Keratinocyte (primary cell): ENCODE measurements around the gene PAPOLB. TPM values are rescaled to one million over a fixed set of nuclear protein-coding genes. Genes with fewer than 3 reads are reported as not detected.

Experiments
- DNase-seq: peaks from one replicate; pipeline ENCODE4 v3.0.0-alpha.2; 2011; ENCODE audit warnings: low read depth, missing footprints, low spot score
- FAIRE-seq: peaks from 2 replicates; lab custom pipeline; 2011; peaks lifted over from hg19 to GRCh38; lab: Jason Lieb, UNC
- H2AFZ ChIP-seq: 2 replicates; pipeline ENCODE4 v1.6.0; 2012; ENCODE audit warnings: low read length, control low read depth, inconsistent platforms; ENCODE audit not compliant: control insufficient read depth
- H3K27ac ChIP-seq: 2 replicates; pipeline ENCODE4 v1.5.1; 2011; ENCODE audit warnings: low read length; ENCODE audit not compliant: control insufficient read depth, insufficient read depth
- H3K27me3 ChIP-seq: 3 replicates; pipeline ENCODE4 v1.6.0; 2011; ENCODE audit warnings: low read length; ENCODE audit not compliant: control insufficient read depth, insufficient read depth; ENCODE audit errors: extremely low read depth
- H3K36me3 ChIP-seq, 2 experiments: 2 replicates in 1 of 2; 3 replicates in 1 of 2; pipeline ENCODE4 v1.5.1; 2011; ENCODE audit warnings: low read length in 2 of 2, mild to moderate bottlenecking in 1 of 2; ENCODE audit not compliant: control insufficient read depth in 2 of 2, insufficient read depth in 2 of 2; ENCODE audit errors: extremely low read depth in 1 of 2
- H3K4me1 ChIP-seq: 3 replicates; pipeline ENCODE4 v1.5.1; 2011; ENCODE audit warnings: low read length; ENCODE audit not compliant: control insufficient read depth, insufficient read depth; ENCODE audit errors: extremely low read depth
- H3K4me2 ChIP-seq: 3 replicates; pipeline ENCODE4 v1.6.0; 2011; ENCODE audit warnings: low read depth, low read length; ENCODE audit not compliant: control insufficient read depth, insufficient read depth; ENCODE audit errors: extremely low read depth
- H3K4me3 ChIP-seq, 3 experiments: fragments of 200-600 bp in 1 of 3; sonication (generic) in 1 of 3; 2 replicates in 2 of 3; 3 replicates in 1 of 3; pipeline ENCODE4 v1.5.1; 2011 to 2016; ENCODE audit warnings: low read length in 3 of 3, mild to moderate bottlenecking in 3 of 3, control low read depth in 2 of 3, inconsistent platforms in 1 of 3, low read depth in 1 of 3, mixed read lengths in 1 of 3, mixed run types in 1 of 3, moderate library complexity in 1 of 3; ENCODE audit not compliant: control insufficient read depth in 2 of 3, insufficient read depth in 2 of 3; ENCODE audit errors: extremely low read depth in 1 of 3
- H3K79me2 ChIP-seq: 2 replicates; pipeline ENCODE4 v1.6.0; 2012; ENCODE audit warnings: low read length; ENCODE audit not compliant: control insufficient read depth, insufficient read depth
- H3K9ac ChIP-seq: 3 replicates; pipeline ENCODE4 v1.6.0; 2011; ENCODE audit warnings: low read length; ENCODE audit not compliant: control insufficient read depth, insufficient read depth; ENCODE audit errors: extremely low read depth
- H3K9me1 ChIP-seq: 3 replicates; pipeline ENCODE4 v1.6.0; 2011; ENCODE audit warnings: low read length; ENCODE audit not compliant: control insufficient read depth, insufficient read depth; ENCODE audit errors: extremely low read depth
- H3K9me3 ChIP-seq: 2 replicates; pipeline ENCODE4 v1.5.1; 2012; ENCODE audit warnings: low read depth, low read length; ENCODE audit not compliant: control insufficient read depth
- H4K20me1 ChIP-seq: 3 replicates; pipeline ENCODE4 v1.6.0; 2011; ENCODE audit warnings: low read length; ENCODE audit not compliant: control insufficient read depth, insufficient read depth; ENCODE audit errors: extremely low read depth
- EZH2 ChIP-seq: IDR thresholded peaks from one replicate; pipeline ENCODE4 v1.6.1; 2012; ENCODE audit warnings: inconsistent platforms, mild to moderate bottlenecking, low read length, moderate library complexity
- dilution Hi-C: fragments of 300-500 bp; cut with MboI; formaldehyde crosslinking; loops from one replicate; pipeline ENCODE4 v1.7.0; 2020; ENCODE audit warnings: low sequenced_read_pairs; ENCODE audit not compliant: extremely low pct_ligation_motif_present
- polyA plus RNA-seq, 5 experiments: library from polyadenylated mRNA; depleted of rRNA in 3 of 5; stranded (reverse) in 3 of 5; stranded (forward) in 1 of 5; unstranded in 1 of 5; fragments of >200 nt; gene quantifications; 1 replicate in 1 of 5; 2 replicates in 3 of 5; 3 replicates in 1 of 5; pipeline versions ENCODE4 v1.2.1 to v1.2.3, GENCODE V29; 2011 to 2012; ENCODE audit warnings: missing spikeins in 2 of 5, low read depth in 1 of 5, low replicate concordance in 1 of 5
- TF ChIP-seq, protein P1 (sequence below), 3 experiments: IDR thresholded peaks in 1 of 3; conservative IDR thresholded peaks in 1 of 3; optimal IDR thresholded peaks in 1 of 3; 2 replicates in 2 of 3; 3 replicates in 1 of 3; pipeline versions ENCODE3 to v1.5.1; 2011; ENCODE audit warnings: low read length in 3 of 3, mild to moderate bottlenecking in 3 of 3, moderate library complexity in 2 of 3, control low read depth in 1 of 3, inconsistent platforms in 1 of 3; ENCODE audit not compliant: insufficient read depth in 2 of 3; ENCODE audit errors: extremely low read depth in 1 of 3

Gene PAPOLB
- polyA plus RNA-seq, 1 donor (not counting 4 experiments of a cell fraction or from before 2014, with no cell fraction given), result not detected

DNA sequence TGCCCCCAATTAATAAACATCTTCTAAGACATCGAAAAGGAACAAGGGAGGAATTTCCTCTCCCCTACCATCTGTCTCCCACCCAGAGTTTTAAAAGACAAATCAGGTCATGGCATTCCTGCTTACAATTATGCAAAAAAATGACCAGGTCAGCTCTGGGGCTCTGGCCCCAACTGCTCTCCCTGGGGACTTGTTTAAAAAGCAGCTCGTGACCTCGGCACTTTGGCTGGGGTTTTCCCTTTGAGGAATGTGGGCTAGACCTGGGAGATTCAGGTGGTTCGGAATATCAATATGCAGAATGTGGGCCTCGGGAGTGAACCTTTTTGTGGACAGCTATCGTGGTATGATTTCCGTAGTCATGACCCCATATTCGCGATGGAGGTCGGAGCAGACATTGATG lies 22.3 kb upstream of the PAPOLB start:
- no peaks in the 10 kb centered on the region for H3K9me3 ChIP-seq
- no peak overlapping the region for H3K4me3 ChIP-seq
- peaks cover 31% of the 10 kb centered on the region for H3K27me3 ChIP-seq
- H2AFZ ChIP-seq, result no peak overlapping the region
- H3K4me1 ChIP-seq, result peaks cover 5% of the 10 kb centered on the region
- H3K9ac ChIP-seq, result no peak overlapping the region
- no peaks in the 10 kb centered on the region for H3K36me3 ChIP-seq
- dilution Hi-C loops, result no loop called here
- no peaks in the 10 kb centered on the region for H3K79me2 ChIP-seq
- FAIRE-seq, result no peak
- no peak overlapping the region for H3K27ac ChIP-seq
- H4K20me1 ChIP-seq, result no peaks in the 10 kb centered on the region
- no peak overlapping the region for H3K4me2 ChIP-seq
- no peak for DNase-seq
- H3K9me1 ChIP-seq, result no peaks in the 10 kb centered on the region
- TF ChIP-seq, protein P1, sequence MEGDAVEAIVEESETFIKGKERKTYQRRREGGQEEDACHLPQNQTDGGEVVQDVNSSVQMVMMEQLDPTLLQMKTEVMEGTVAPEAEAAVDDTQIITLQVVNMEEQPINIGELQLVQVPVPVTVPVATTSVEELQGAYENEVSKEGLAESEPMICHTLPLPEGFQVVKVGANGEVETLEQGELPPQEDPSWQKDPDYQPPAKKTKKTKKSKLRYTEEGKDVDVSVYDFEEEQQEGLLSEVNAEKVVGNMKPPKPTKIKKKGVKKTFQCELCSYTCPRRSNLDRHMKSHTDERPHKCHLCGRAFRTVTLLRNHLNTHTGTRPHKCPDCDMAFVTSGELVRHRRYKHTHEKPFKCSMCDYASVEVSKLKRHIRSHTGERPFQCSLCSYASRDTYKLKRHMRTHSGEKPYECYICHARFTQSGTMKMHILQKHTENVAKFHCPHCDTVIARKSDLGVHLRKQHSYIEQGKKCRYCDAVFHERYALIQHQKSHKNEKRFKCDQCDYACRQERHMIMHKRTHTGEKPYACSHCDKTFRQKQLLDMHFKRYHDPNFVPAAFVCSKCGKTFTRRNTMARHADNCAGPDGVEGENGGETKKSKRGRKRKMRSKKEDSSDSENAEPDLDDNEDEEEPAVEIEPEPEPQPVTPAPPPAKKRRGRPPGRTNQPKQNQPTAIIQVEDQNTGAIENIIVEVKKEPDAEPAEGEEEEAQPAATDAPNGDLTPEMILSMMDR (optimal IDR thresholded peaks at IDR 0.05 in 1 of 3, IDR thresholded peaks at IDR 0.05 in 1 of 3, conservative IDR thresholded peaks at IDR 0.05 in 1 of 3; ENCODE audit: extremely low read depth in 1 of 3, insufficient read depth in 2 of 3, low read length in 3 of 3), result no peak
- no peak for TF ChIP-seq EZH2

DNA sequence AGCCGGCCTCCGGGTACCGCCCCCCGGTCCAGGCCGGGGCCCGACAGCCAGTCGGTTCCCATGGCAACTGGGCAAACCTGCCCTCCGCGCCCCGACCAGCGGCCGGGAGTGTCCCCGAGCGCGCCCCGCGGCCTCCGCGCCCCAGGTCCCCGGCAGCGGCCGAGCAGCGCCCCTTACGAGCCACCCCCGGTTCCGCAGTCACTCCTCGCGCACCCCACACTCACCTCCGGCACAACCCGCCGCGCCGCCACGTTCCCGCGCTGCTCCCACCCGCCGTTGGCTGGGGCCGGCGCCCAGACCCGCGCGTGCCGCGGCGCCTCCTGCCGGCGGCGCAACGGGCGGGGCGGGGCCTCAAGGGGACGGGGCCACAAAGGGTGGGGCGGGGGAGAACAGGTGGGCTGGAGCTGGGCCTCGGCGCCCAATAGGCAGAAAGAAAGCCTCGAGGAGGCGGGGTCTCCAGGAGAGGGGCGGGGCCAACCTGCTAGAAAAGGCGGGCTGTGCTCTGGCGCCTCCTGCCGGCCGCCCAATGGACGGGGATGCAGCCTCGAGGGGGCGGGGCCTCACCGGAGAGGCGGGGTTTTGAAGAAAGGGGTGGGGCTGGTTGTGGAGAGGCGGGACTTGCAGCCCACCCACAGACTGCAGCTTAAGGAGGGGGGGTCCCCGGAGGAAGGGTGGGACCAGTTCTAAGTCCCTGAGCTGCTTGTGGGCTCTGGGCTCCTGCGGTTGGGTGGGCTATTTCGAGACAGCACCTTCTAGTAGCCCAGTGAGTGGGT lies 21.7 kb upstream of the PAPOLB start, which contains the start of gene RADIL:
TSS of gene RADIL (minus strand) at position 345 of the 773 bp plus-strand sequence. CDS start 5,577 bp downstream, outside the sequence.
- TF ChIP-seq, protein P1 (optimal IDR thresholded peaks at IDR 0.05 in 1 of 3, IDR thresholded peaks at IDR 0.05 in 1 of 3, conservative IDR thresholded peaks at IDR 0.05 in 1 of 3; ENCODE audit: extremely low read depth in 1 of 3, insufficient read depth in 2 of 3, low read length in 3 of 3), result peak; percentile 35 to 81 (median 64)
- no peak for TF ChIP-seq EZH2
- FAIRE-seq (no peak), DNase-seq (peak; percentile 11)
- Histone ChIP-seq H3K9ac (no peak within 1 kb of the TSS), H3K9me1 (no peaks in the 10 kb centered on the region), H4K20me1 (no peaks in the 10 kb centered on the region), H3K27me3 (peaks cover 36% of the 10 kb centered on the region), H3K79me2 (no peaks in the 10 kb centered on the region), H3K4me2 (peak within 1 kb of the TSS; percentile 33), H3K4me3 (peak within 1 kb of the TSS in 1 of 3 experiments; percentile 7), H3K9me3 (no peaks in the 10 kb centered on the region), H3K27ac (no peak within 1 kb of the TSS), H3K36me3 (no peaks in the 10 kb centered on the region), H2AFZ (no peak within 1 kb of the TSS), H3K4me1 (peaks cover 5% of the 10 kb centered on the region)
- dilution Hi-C loops, result no loop called here
